DND-41 (cell line): Measurements from ENCODE around the gene CADM2.
"Not testable (repeated sequence)": the region's sequence is repeated elsewhere in the genome, so short reads cannot be mapped to it uniquely, and the experiment has no call there.

Experiments used
- ATAC-seq: fragments of 200-7000 bp; cut with Tn5 transposase; 3 replicates; pipeline ENCODE4 v1.9.1; 2021; ENCODE audit warnings: low read depth; ENCODE audit not compliant: insufficient read depth
- DNase-seq: peaks from one replicate; pipeline ENCODE4 v3.0.0-alpha.2; 2020
- H2AFZ ChIP-seq: 2 replicates; pipeline ENCODE4 v1.6.0; 2012; ENCODE audit warnings: low read depth, low read length
- H3K27ac ChIP-seq: 2 replicates; pipeline ENCODE4 v1.5.1; 2012; ENCODE audit warnings: low read length, inconsistent platforms
- H3K27me3 ChIP-seq: fragments of 200-600 bp; sonication (generic); 2 replicates; pipeline ENCODE4 v1.6.0; 2012; ENCODE audit warnings: low read length, mild to moderate bottlenecking, inconsistent platforms; ENCODE audit not compliant: insufficient read depth, poor library complexity
- H3K36me3 ChIP-seq: 2 replicates; pipeline ENCODE4 v1.5.1; 2012; ENCODE audit warnings: low read length, inconsistent platforms; ENCODE audit not compliant: insufficient read depth
- H3K4me1 ChIP-seq: 2 replicates; pipeline ENCODE4 v1.5.1; 2012; ENCODE audit warnings: mild to moderate bottlenecking, low read length; ENCODE audit not compliant: insufficient read depth
- H3K4me2 ChIP-seq: 2 replicates; pipeline ENCODE4 v1.6.0; 2012; ENCODE audit warnings: mild to moderate bottlenecking, moderate library complexity, low read length, inconsistent platforms; ENCODE audit not compliant: insufficient read depth
- H3K4me3 ChIP-seq, 2 experiments: fragments of 200-600 bp in 1 of 2; shearing (Covaris generic) in 1 of 2; 2 replicates each; pipeline ENCODE4 v1.5.1; 2012 to 2016; ENCODE audit warnings: inconsistent platforms in 2 of 2, low read length in 2 of 2, mild to moderate bottlenecking in 2 of 2, low read depth in 1 of 2, moderate library complexity in 1 of 2
- H3K79me2 ChIP-seq: 2 replicates; pipeline ENCODE4 v1.6.0; 2012; ENCODE audit warnings: low read length, inconsistent platforms; ENCODE audit not compliant: insufficient read depth
- H3K9ac ChIP-seq: 2 replicates; pipeline ENCODE4 v1.6.0; 2012; ENCODE audit warnings: low read depth, mild to moderate bottlenecking, inconsistent platforms, low read length, moderate library complexity
- H3K9me3 ChIP-seq: 2 replicates; pipeline ENCODE4 v1.5.1; 2012; ENCODE audit warnings: low read length, moderate library complexity, mild to moderate bottlenecking, inconsistent platforms; ENCODE audit not compliant: insufficient read depth, severe bottlenecking
- H4K20me1 ChIP-seq: 2 replicates; pipeline ENCODE4 v1.6.0; 2012; ENCODE audit warnings: low read length; ENCODE audit not compliant: insufficient read depth
- EZH2 ChIP-seq: IDR thresholded peaks from 3 replicates; pipeline ENCODE4 v1.6.1; 2012; ENCODE audit warnings: borderline replicate concordance, low read depth, mild to moderate bottlenecking, moderate library complexity, low read length, inconsistent platforms; ENCODE audit not compliant: severe bottlenecking
- TF ChIP-seq, protein P1 (sequence below): IDR thresholded peaks from 2 replicates; pipeline ENCODE4 v1.5.1; 2012; ENCODE audit warnings: borderline replicate concordance, low read length, moderate library complexity, mild to moderate bottlenecking; ENCODE audit not compliant: poor library complexity, severe bottlenecking; ENCODE audit errors: extremely low read depth

CADM2 gene

DNA sequence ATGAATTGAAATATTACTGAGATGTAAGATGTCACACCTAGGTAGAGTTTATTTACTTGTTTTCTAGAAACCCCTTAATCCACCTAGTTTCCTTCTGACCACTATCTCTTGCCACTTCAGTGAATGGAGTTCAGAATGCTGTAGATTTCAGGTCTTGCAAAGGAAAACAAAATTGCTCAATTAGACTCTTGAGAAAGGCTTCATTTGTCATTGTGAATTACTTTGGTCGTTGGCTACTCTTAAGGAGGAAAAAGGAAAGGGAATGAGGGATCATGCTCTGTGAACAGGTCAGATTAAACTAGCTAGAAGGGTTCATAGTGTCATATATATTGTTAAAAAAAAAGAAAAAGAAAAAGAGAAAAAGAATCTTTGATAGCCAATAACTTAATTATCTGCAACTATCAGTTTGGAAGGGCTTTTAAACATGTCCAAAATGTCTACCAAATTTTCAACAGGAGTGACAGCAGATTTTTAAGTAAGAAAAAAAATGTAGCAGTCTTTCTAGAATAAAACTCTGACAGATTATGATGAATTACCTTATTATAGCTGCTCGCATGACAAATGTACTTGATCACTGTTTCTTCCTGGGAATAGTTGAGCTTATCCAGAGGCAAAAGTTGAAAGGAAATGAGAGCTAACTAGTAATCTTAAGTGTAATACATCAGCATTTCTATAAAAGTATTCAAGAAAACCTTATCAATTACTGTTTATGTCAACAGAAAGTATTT lies 543.5 kb downstream of the CADM2 start:
- H3K36me3 ChIP-seq = no peaks in the 10 kb centered on the region
- no peak overlapping the region for H2AFZ ChIP-seq
- ATAC-seq = no peak
- no peaks in the 10 kb centered on the region for H3K4me1 ChIP-seq
- DNase-seq = no peak
- H3K27ac ChIP-seq = no peak overlapping the region
- no peak overlapping the region for H3K4me2 ChIP-seq
- H3K4me3 ChIP-seq = no peak overlapping the region
- no peak overlapping the region for H3K9ac ChIP-seq
- H4K20me1 ChIP-seq = no peaks in the 10 kb centered on the region
- H3K79me2 ChIP-seq = no peaks in the 10 kb centered on the region
- no peaks in the 10 kb centered on the region for H3K9me3 ChIP-seq
- H3K27me3 ChIP-seq = no peaks in the 10 kb centered on the region
- no peak for TF ChIP-seq EZH2
- TF ChIP-seq, protein P1, sequence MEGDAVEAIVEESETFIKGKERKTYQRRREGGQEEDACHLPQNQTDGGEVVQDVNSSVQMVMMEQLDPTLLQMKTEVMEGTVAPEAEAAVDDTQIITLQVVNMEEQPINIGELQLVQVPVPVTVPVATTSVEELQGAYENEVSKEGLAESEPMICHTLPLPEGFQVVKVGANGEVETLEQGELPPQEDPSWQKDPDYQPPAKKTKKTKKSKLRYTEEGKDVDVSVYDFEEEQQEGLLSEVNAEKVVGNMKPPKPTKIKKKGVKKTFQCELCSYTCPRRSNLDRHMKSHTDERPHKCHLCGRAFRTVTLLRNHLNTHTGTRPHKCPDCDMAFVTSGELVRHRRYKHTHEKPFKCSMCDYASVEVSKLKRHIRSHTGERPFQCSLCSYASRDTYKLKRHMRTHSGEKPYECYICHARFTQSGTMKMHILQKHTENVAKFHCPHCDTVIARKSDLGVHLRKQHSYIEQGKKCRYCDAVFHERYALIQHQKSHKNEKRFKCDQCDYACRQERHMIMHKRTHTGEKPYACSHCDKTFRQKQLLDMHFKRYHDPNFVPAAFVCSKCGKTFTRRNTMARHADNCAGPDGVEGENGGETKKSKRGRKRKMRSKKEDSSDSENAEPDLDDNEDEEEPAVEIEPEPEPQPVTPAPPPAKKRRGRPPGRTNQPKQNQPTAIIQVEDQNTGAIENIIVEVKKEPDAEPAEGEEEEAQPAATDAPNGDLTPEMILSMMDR = no peak

DNA sequence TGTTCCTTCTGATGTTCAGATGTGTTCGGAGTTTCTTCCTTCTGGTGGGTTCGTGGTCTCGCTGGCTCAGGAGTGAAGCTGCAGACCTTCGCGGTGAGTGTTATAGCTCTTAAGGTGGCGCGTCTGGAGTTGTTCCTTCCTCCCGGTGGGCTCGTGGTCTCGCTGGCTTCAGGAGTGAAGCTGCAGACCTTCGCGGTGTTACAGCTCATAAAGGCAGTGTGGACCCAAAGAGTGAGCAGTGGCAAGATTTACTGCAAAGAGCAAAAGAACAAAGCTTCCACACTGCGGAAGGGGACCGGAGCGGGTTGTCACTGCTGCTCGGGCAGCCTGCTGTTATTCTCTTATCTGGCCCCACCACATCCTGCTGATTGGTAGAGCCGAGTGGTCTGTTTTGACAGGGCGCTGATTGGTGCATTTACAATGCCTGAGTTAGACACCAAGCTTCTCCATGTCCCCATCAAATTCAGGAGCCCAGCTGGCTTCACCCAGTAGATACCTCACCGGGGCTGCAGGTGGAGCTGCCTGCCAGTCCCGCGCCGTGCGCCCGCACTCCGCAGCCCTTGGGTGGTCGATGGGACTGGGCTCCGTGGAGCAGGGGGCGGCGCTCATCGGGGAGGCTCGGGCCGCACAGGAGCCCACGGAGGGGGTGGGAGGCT lies 545.5 kb downstream of the CADM2 start:
- not testable (repeated sequence) for H4K20me1 ChIP-seq, H3K27me3 ChIP-seq, H3K27ac ChIP-seq, H3K9me3 ChIP-seq, H3K9ac ChIP-seq, H3K4me3 ChIP-seq, H3K79me2 ChIP-seq, H3K36me3 ChIP-seq, H2AFZ ChIP-seq, ATAC-seq, DNase-seq, H3K4me1 ChIP-seq, H3K4me2 ChIP-seq

DNA sequence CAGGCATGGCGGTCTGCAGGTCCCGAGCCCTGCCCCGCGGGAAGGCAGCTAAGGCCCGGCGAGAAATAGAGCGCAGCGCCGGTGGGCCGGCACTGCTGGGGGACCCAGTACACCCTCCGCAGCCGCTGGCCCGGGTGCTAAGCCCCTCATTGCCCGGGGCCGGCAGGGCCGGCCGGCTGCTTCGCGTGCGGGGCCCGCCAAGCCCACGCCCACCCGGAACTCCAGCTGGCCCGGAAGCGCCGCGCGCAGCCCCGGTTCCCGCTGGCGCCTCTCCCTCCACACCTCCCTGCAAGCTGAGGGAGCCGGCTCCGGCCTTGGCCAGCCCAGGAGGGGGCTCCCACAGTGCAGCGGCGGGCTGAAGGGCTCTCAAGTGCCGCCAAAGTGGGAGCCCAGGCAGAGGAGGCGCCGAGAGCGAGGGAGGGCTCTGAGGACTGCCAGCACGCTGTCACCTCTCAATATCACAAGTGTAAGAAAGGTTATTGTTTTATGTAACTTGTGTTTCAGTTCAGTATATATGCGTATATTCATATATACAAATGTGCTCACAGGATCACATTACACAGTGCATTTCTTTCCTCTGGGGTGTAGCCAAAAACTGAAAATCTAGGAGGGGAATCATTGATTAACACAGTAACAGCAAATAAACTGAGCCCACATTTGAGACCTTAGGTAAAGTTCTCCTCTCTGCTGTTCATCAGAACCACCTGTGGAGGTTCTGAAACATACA lies 546.2 kb downstream of the CADM2 start:
- not testable (repeated sequence) for H4K20me1 ChIP-seq, ATAC-seq, H3K4me2 ChIP-seq, H3K9me3 ChIP-seq, H3K9ac ChIP-seq, H3K4me3 ChIP-seq, H3K4me1 ChIP-seq, H3K27me3 ChIP-seq, H2AFZ ChIP-seq, H3K79me2 ChIP-seq, H3K36me3 ChIP-seq, H3K27ac ChIP-seq, DNase-seq

DNA sequence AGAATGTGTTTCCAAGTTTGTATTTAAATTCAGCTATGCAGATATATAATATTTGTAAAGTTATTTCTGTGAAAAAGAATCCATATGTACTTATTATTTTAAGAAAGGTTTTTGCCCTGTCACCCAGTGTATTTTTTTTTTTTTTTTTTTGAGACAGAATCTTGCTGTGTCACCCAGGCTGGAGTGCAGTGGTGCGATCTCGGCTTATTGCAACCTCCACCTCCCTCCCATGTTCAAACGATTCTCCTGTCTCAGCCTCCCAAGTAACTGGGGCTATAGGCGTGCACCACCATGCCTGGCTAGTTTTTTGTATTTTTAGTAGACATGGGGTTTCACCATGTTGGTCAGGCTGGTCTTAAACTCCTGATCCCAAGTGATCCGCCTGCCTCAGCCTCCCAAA lies 548.3 kb downstream of the CADM2 start:
- H3K79me2 ChIP-seq, H3K27me3 ChIP-seq, H3K36me3 ChIP-seq, H3K9me3 ChIP-seq, H3K4me3 ChIP-seq, ATAC-seq, H2AFZ ChIP-seq, DNase-seq, H3K4me1 ChIP-seq, H3K4me2 ChIP-seq, H3K9ac ChIP-seq, H3K27ac ChIP-seq, H4K20me1 ChIP-seq: not testable (repeated sequence)

DNA sequence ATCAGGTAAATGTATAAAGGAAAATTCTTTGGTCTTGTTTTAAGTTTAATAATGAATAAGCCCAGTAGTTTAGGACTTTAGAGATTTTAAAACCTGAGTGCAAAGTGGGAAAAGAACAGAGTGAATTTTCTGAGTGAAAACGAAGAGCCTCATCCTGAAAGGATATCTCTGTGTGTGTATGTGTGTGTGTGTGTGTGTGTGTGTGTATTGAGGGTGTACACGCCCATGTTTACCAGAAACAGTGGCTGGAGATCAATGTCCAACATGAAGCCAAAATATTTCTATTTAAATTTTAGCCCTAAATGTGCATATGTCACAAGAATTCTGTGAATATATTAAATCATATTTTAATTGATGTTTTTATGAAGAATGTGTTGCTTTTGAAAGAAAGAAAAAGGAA lies 549.9 kb downstream of the CADM2 start:
- Histone ChIP-seq H2AFZ (no peak overlapping the region), H3K27ac (no peak overlapping the region), H3K27me3 (no peaks in the 10 kb centered on the region), H3K9me3 (no peaks in the 10 kb centered on the region), H3K79me2 (no peaks in the 10 kb centered on the region), H3K4me2 (no peak overlapping the region), H4K20me1 (no peaks in the 10 kb centered on the region), H3K4me3 (no peak overlapping the region), H3K36me3 (no peaks in the 10 kb centered on the region), H3K9ac (no peak overlapping the region), H3K4me1 (no peaks in the 10 kb centered on the region)
- DNase-seq (no peak), ATAC-seq (no peak)
- TF ChIP-seq, protein P1 = no peak
- TF ChIP-seq EZH2 = no peak
